NCI-H1105 treated with DMSO at 0.1 percent for 48 hours (cell line): ENCODE results near the gene STAT6.

ENCODE experiments used
- DNase-seq: peaks from one replicate; lab custom pipeline; 2025; lab: John Stamatoyannopoulos, UW

Gene STAT6

DNA sequence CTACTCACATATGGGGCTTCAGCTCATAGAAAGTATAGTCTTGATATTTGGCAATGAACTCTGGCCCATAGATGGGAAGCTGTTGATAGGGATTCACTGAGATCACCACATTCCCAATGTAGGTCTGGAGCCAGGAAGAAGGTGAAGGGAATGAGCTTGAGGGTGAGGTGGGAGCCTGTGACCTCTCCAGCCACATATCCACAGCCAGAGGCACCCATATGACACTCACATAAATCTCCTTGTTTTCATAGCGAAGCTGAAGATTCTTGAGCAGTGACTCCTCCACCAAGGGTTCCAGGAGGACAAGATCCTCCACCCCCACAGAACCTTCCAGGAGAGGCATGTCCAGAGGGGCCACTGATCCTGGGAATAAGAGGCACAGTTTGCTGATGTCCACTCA, 63.2 kb downstream of the STAT6 start:
- DNase-seq, result no peak

DNA sequence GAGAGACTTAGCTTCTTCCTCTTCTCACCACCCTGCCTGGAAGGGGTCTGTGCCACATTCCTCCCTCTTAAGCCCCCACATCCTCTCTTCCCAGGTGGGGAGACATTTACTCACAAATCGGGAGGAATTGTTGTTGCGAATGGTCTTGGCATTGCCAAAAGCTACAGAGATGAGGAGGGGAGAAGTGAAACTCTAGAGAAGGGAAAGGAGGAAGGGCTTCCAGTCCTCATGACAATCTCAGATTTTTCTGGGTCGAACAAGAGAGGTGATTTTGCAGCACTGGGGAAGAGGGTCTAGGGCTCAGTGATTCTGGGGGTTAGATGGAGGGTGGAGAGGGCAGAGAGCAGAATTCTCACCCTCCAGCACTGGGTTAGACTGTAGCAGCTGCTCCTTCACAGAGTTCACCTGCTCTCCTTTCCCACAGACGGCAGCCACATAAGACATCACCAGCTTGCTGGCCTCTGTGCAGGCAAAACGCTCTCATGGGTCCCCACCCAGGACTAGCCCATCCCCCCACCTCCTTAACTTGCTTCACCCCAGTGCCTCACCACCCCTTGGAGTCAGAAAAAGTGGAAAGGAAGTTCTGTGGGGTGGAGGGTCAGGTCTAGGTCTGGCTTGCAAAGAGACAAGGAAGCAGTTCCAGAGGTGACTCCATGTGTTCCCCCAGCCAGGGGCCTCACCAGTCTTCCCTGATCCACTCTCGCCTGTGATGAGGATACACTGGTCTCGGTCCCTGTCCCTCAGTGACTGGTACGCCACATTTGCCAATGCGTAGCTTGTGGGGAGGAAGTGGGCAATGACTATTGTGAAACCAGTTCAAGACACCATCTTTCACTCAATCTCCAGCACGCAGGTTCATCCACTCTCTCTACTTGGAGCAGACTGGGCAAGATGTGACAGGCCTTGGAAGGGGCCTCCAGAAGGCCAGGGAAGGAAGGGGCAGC, 63.9 kb downstream of the STAT6 start:
- no peak for DNase-seq

DNA sequence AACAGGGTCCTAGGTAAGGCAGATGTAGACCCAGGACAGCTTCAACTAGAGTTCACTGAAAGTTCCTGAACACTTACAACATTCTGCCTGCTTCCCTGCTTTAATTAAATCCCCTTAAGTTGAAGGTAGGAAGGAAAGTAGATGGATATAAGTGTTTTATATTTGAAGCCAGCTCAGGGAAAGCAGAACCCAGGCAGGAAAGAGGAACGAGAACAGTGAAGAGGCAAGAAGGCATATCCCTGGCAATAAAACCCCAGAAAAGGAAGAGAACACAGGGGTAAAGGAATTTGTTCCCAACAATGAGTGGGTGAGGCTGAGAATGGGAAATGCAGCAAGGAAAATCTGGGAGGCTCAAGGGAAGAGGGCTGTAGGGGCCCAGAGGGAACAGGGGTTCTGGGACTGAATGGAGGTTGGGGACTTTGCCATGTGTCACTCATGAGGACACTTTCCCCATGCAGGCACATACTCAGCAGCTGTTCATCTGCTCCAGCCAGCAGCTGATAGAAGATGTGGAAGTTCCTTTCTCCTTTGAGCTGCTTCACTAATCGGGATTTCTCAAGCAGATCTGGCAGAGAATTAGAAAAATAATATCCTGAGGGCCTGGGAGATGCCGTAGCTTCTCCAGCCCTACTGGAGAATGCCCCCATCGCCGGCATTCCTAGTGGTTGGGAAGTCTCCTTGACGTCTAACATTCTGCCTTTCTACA, 64.9 kb downstream of the STAT6 start:
- DNase-seq, result no peak
